DMS53 treated with DMSO at 0.1 percent for 48 hours (cell line): ENCODE measurements around the gene HNMT.
"Not testable (repeated sequence)": the region's sequence is repeated elsewhere in the genome, so short reads cannot be mapped to it uniquely, and the experiment has no call there.

ENCODE experiments used
- DNase-seq: peaks from one replicate; lab custom pipeline; 2025; ENCODE audit not compliant: unreplicated experiment; lab: John Stamatoyannopoulos, UW

Gene HNMT

DNA sequence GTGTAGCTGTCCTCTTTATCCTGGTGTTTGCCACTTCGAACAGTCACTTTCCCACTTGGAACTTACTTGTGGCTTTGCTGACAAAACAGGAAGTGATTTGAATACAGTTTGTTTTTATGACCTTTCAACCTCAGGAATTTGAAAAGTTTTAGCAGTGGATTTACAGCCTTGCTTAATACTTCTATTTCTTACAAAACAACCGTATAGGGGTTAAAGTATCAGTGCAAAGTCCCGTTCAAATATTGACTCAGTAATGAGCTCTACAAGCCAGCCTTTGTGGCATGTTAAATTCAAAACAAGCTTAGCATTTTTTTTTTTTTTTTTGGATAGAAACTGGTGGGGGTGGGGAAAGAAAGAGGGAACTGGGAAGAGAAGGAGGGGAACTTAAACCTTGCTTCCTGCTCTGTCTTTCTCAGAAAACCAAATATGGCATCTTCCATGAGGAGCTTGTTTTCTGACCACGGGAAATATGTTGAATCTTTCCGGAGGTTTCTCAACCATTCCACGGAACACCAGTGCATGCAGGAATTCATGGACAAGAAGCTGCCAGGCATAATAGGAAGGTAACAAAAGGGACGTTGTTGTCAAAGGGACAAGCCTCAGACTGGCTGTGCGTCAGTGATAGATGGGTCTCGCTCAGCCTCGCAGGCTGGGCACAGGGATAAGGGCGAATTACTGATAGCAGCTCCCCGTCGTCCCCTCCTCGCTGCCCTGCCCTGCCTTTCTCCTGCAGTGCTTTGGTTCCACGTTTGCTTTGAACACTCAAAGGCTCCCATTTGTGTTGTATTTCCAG, at the start of gene HNMT:
HNMT (plus strand) TSS at position 408 of the 793 bp plus-strand sequence; CDS start at position 427, 19 bp downstream.
- DNase-seq = peak; percentile 22

DNA sequence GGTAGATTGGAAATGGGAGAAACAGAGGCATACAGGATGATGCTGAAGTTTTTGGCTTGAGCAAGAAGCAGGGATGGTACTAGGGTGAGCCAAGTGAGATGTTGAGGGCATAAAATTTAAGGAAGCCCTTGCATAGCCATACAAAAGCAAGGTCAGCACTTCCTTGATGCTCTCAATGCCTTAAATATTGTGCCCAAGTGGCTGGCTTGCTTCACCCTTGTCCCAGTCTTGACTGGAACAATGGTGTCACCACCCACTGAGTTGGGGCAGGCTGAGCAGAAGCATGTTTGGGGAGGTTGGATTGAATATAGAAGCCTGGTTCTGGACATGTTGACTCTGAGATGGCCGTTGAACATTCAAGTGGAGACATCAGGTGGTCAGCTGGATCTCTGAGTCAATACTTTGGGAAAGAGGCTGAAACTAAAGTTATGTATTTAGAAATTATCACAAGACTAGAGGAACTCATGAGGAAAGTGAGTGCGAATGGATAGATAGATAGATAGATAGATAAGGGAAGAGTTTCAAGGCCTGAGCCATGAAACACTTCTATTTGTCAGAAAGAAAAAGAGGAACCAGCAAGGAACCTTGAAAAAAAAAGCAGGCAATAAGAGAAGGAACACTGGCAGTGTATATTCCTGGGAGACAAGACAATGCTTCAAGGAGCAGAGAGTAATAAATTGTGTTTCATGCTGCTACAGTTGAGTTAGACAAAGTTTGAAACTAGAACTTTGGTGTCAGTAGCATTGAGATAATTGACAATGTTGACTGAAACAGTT, 43.0 kb upstream of the HNMT start:
- DNase-seq = no peak

GRCh38 chr2:137922171-137922570, 42.1 kb upstream of the HNMT start:
- DNase-seq = not testable (repeated sequence)

DNA sequence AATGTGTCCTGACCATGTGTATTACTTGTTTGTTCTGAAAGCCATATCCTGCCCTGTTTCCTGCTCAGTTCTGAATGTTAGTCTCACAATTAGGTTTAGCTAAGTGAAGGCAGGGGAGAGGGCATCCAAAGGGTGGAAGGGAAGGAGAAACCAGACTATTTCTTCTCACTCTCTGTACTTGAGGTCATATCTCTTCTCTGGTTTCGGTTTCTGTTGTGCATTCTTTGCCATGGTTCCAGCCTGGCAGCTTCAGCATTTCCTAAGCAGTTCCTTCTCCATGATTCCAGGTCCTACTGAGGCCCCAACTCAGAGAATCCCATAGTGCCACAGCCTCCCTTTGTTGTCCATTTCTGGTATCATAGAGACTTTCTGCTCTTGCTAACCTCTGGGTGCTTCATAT, 40.3 kb upstream of the HNMT start:
- no peak for DNase-seq

DNA sequence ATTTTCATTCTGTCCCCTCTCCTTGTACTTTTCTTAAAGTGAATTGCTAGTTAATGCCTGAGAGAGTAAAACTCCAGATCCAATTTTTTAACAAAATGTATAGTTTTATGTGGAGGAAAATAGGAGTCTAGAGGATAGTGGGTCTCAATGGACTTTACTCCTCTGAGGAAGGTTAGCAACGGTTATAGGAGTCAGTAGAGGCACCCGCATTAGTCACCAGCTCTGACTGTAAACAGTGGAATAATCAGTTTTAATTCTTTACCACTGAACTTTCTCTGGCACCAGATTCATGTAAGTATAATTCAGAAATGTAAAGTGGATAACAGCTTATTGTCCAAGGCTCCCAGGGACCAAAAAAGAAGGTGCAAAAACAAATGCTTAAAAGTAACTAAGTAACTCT, 38.7 kb upstream of the HNMT start:
- DNase-seq = no peak

DNA sequence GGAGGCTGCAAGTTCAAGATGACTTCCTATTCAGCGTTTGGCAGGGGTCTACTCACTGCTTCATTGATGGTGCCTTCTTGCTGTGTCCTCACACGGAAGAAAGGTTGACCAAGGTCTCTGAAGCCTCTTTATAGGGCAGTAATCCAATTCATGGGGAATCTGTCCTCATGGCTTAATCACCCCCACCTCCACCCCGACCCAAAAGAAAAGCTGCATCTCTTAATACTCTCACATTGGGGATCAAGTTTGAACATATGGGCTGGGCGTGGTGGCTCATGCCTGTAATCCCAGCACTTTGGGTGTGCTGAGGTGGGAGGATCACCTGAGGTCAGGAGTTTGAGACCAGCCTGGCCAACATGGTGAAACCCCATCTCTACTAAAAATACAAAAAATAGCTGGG, 36.4 kb upstream of the HNMT start:
- DNase-seq = no peak

DNA sequence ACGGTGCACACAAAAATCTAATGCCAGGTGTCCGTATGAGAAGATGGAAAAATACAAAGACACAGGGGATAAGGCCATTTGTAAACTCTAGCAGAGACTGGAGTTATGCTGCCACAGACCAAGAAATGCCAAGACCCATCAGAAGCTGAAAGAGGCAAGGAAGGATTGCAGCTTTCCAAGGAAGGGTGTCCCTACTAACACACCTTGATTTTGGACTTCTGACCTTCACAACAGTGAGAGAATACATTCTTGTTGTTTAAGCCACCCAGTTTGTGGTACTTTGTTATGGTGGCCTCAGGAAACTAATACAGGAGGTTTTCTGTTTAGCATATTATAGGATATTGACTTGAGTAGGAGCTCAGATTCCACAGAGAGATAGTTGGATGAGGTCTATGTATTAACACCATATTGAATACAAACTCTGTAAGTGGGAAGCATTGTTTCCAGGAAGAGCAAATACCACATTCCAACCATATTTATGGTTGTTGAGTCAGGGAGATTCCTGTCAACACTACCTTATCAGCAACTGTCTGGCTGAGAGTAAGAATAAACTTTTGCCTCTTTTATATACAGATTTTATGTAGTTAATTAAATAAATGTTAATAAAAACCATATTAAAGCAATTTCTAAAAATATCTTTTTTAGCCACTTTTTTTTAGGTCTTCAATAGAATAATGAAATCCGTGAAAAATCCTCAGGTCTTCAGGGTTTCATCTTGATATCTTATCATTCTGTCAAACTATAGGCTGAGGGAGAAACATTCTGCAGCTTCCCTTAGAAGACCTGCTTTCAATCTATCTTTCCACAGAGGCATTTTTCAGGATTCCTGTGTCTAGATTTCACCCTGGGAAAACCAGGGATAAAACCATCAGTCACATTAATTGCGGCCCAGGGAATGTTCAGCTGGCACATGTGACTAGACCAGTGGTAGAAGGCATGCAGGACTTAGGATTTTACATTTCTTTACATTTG, 35.4 kb upstream of the HNMT start:
- DNase-seq = no peak

GRCh38 chr2:137929519-137929916, 34.8 kb upstream of the HNMT start:
- no peak for DNase-seq

GRCh38 chr2:137930146-137930545, 34.1 kb upstream of the HNMT start:
- no peak for DNase-seq

- no peak for DNase-seq
These were observed 28.7 kb upstream of the HNMT start for GRCh38 chr2:137935591-137935990.

DNA sequence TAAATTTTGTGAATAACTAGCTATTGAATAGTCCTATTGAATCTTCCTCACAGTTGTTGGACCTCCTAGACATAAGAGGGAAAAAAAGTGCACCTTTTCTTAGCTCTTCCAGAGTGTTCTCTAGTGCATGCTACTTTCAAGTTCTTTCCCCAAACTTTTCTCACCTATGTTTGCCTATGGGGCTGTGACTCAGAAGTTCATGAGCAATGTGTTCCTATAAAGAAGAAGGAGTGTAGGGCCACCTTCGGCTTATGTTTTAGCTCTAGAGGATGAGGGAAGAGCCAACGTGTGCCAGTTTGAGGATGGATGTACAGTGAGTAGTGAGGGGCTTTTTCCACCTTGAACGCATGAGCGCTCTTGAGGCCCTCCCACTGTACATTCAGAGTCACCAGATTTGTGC, 27.0 kb upstream of the HNMT start:
- no peak for DNase-seq

DNA sequence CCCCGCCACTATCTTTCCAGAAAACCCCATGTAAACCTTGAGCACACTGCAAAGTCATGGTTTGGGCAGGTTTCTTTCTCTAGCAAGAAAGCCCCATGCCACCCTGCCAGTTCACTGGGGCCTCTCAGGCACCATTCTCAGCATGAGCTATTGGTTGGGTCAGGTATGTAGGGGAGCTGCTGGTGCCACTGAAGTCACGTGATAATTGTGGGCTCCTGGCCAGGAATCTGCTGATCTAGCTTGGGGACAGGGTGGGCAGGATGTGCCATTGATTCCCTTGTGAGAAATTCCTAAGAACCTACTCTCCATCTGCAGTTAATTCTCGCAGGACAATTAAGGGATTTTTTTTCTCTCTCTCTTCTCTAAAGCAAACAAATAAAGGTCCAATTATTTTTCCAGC, 26.5 kb upstream of the HNMT start:
- no peak for DNase-seq

- DNase-seq = no peak
These were observed 26.1 kb upstream of the HNMT start for GRCh38 chr2:137938204-137938603.

GRCh38 chr2:137939026-137939425, 25.2 kb upstream of the HNMT start:
- no peak for DNase-seq

DNA sequence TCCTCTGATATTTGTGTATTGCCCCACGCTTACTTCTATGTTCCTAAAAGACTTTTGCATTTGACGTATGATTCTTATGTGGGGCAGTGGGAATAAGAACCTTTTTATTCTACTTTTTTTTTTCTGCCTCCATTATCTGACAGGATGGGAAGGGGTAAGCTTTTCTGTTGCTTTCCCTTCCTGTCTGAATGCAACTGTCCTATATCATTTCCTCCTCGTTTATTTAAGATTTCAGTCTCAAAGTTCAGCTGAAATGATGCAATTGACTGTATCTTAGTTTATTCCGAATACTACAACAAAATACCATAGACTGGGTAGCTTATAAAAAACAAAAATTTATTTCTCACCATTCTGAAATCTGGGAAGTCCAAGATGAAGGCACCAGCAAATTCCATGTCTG, 24.1 kb upstream of the HNMT start:
- DNase-seq = no peak

GRCh38 chr2:137942037-137942832, 22.0 kb upstream of the HNMT start:
- no peak for DNase-seq

- no peak for DNase-seq
These were observed 21.2 kb upstream of the HNMT start for GRCh38 chr2:137942833-137943677.

DNA sequence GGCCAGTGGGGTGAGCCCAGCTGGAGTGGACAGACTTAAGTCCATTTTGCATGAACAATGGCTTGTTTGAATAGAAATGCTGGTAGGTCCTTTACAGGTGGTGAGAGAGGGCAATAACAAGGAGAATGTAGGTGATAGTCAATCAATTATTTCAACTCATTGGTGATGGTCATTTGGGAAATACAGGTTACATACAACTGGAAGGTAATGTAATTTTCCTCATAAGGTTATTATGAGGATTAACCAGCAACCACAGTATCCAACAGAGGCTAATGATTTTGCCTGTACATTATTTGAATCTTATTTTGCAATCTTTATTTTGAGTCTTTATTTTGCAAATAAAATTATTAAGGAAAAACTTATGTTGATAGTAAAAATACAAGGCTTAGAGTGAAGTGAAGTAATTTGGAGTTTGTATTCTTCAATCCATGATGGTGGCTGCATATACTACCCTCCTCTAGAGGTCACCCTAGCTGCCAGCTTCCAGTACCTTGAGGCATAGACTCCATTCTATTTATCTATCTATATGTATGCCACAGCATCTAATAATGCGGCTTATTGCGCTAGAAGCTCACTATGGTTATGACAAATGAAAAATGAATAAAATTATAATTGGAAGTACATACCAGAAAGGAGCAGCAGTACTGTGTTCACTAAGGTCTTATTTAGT, 20.5 kb upstream of the HNMT start:
- no peak for DNase-seq

DNA sequence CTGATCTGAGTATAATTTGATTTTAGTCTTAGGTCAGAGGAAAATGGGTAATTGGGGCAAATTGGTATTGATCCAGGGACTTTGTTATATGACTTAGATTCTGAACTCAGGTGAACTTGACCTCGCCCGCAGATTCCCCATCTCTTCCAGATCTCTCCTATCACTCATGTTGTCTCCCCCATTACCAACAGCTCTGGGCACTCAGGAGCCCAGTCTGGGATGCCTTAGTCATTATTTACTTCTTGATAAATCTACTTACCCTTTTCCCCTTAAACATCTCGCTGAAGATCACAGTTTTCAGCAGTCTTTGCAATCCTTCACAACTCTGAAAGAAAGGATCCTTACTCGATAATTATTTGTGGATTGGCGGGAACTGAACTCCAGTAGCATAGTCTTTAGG, 19.6 kb upstream of the HNMT start:
- no peak for DNase-seq
